HepG2 (cell line): ENCODE measurements around the gene AGRN. TPM values are rescaled to one million over a fixed set of nuclear protein-coding genes. Genes with fewer than 3 reads are reported as not detected.

Source experiments
- ATAC-seq: fragments of 200-7000 bp; cut with Tn5 transposase; 3 replicates; pipeline ENCODE4 v1.9.1; 2020; ENCODE audit warnings: mild to moderate bottlenecking, moderate library complexity
- BruUV-seq: library from RNA; stranded (reverse); fragments of 400-500 nt; replicated peaks from 2 replicates; lab custom pipeline; 2021; lab: Mats Ljungman, UMichigan
- CTCF ChIA-PET: fragments of 300-600 bp; formaldehyde crosslinking; extraction: SDS; loops from one replicate; lab custom pipeline; 2021; ENCODE audit warnings: low total read pairs, inconsistent platforms, low intra/inter-chr PET ratio; lab: Yijun Ruan, JAX
- POLR2A ChIA-PET: fragments of 350-600 bp; sonication (Branson Sonifier 250); formaldehyde crosslinking; loops from one replicate; lab custom pipeline; 2020; ENCODE audit warnings: antibody characterized with exemption, inconsistent platforms; lab: Yijun Ruan, JAX
- DNase-seq: peaks from one replicate; pipeline ENCODE4 v3.0.0-alpha.2; 2015; ENCODE audit warnings: low spot score
- FAIRE-seq: peaks from 3 replicates; lab custom pipeline; 2011; peaks lifted over from hg19 to GRCh38; lab: Jason Lieb, UNC
- H2AFZ ChIP-seq: one replicate; pipeline ENCODE4 v1.6.1; 2011; ENCODE audit warnings: low read length, inconsistent platforms
- H3K27ac ChIP-seq: fragments of 300-600 bp; 3 replicates; pipeline ENCODE4 v1.8.0; 2011; ENCODE audit warnings: mixed run types, mild to moderate bottlenecking, mixed read lengths, low read length, inconsistent platforms; ENCODE audit not compliant: insufficient read depth; ENCODE audit errors: extremely low read length
- H3K27me3 ChIP-seq, 2 experiments: fragments of 200-600 bp in 1 of 2; 2 replicates in 1 of 2; 3 replicates in 1 of 2; pipeline versions ENCODE4 v1.6.0 to v1.8.0; 2011; ENCODE audit warnings: low read length in 2 of 2, mild to moderate bottlenecking in 2 of 2, moderate library complexity in 2 of 2, inconsistent platforms in 1 of 2; ENCODE audit not compliant: insufficient read depth in 2 of 2, control insufficient read depth in 1 of 2
- H3K36me3 ChIP-seq, 2 experiments: fragments of 200-600 bp in 1 of 2; replicated peaks in 1 of 2; 2 replicates in 1 of 2; 3 replicates in 1 of 2; pipeline versions ENCODE4 v1.5.1 to v1.8.0; 2011; ENCODE audit warnings: low read length in 2 of 2, inconsistent platforms in 1 of 2; ENCODE audit not compliant: insufficient read depth in 2 of 2, control insufficient read depth in 1 of 2
- H3K4me1 ChIP-seq: 2 replicates; pipeline ENCODE4 v1.5.1; 2012; ENCODE audit warnings: low read length, inconsistent platforms; ENCODE audit not compliant: insufficient read depth
- H3K4me2 ChIP-seq: 2 replicates; pipeline ENCODE4 v1.6.0; 2011; ENCODE audit warnings: low read depth, low read length, inconsistent platforms
- H3K4me3 ChIP-seq, 3 experiments: fragments of 200-600 bp in 1 of 3; sonication (generic), shearing (Covaris generic) in 1 of 3; replicated peaks in 1 of 3; 2 replicates each; pipeline ENCODE4 v1.5.1; 2011 to 2016; ENCODE audit warnings: low read length in 3 of 3, inconsistent platforms in 2 of 3, low read depth in 2 of 3, mild to moderate bottlenecking in 2 of 3, control low read depth in 1 of 3, mixed read lengths in 1 of 3; ENCODE audit not compliant: insufficient read depth in 1 of 3
- H3K79me2 ChIP-seq: one replicate; pipeline ENCODE4 v1.6.1; 2011; ENCODE audit warnings: low read length, inconsistent platforms; ENCODE audit not compliant: insufficient read depth
- H3K9ac ChIP-seq: 2 replicates; pipeline ENCODE4 v1.6.0; 2011; ENCODE audit warnings: mild to moderate bottlenecking, low read depth, low read length, inconsistent platforms; ENCODE audit not compliant: insufficient read depth
- H3K9me3 ChIP-seq: 2 replicates; pipeline ENCODE4 v1.5.1; 2012; ENCODE audit warnings: mild to moderate bottlenecking, low read length
- H4K20me1 ChIP-seq: 2 replicates; pipeline ENCODE4 v1.6.0; 2011; ENCODE audit warnings: inconsistent platforms, mild to moderate bottlenecking, low read length, moderate library complexity; ENCODE audit not compliant: insufficient read depth
- AGO2 ChIP-seq: fragments of 200-400 bp; formaldehyde crosslinking; optimal IDR thresholded peaks from 2 replicates; pipeline ENCODE3; 2017; ENCODE audit warnings: mild to moderate bottlenecking, low read depth, low read length, moderate library complexity
- EP300 ChIP-seq, 3 experiments: sonication (generic) in 1 of 3; formaldehyde crosslinking in 1 of 3; IDR thresholded peaks; 2 replicates each; pipeline versions ENCODE4 v1.5.1 to v1.6.1; 2011 to 2020; ENCODE audit warnings: low read depth in 2 of 3, low read length in 2 of 3, borderline replicate concordance in 1 of 3, improper control_type of control experiment in 1 of 3, mild to moderate bottlenecking in 1 of 3, missing genetic modification reagents in 1 of 3, moderate library complexity in 1 of 3
- FOXC1 ChIP-seq: sonication (generic); formaldehyde crosslinking; IDR thresholded peaks from 2 replicates; pipeline ENCODE4 v1.8.0; 2022; ENCODE audit warnings: mild to moderate bottlenecking, missing genetic modification reagents, borderline replicate concordance
- KMT2B ChIP-seq: IDR thresholded peaks from 2 replicates; pipeline ENCODE4 v1.6.1; 2016; ENCODE audit warnings: missing genetic modification reagents, missing compliant biosample characterization
- NFYC ChIP-seq: IDR thresholded peaks from 2 replicates; pipeline ENCODE4 v1.6.1; 2016; ENCODE audit warnings: missing genetic modification reagents, missing compliant biosample characterization
- POLR2G ChIP-seq: fragments of 200-400 bp; formaldehyde crosslinking; IDR thresholded peaks from 2 replicates; pipeline ENCODE4 v1.6.1; 2018; ENCODE audit warnings: mild to moderate bottlenecking, low read depth, low read length, moderate library complexity
- PRDM15 ChIP-seq: sonication (generic); formaldehyde crosslinking; IDR thresholded peaks from 2 replicates; pipeline ENCODE4 v1.4.0; 2020; ENCODE audit warnings: missing genetic modification reagents
- TOE1 ChIP-seq: sonication (generic); formaldehyde crosslinking; IDR thresholded peaks from 2 replicates; pipeline ENCODE4 v1.4.0; 2020; ENCODE audit warnings: mild to moderate bottlenecking, missing genetic modification reagents
- YY1 ChIP-seq: IDR thresholded peaks from 2 replicates; pipeline ENCODE4 v1.6.1; 2011; ENCODE audit warnings: low read length, low read depth, moderate library complexity, mild to moderate bottlenecking; ENCODE audit not compliant: insufficient read depth, insufficient replicate concordance
- ZFP36L1 ChIP-seq: sonication (generic); formaldehyde crosslinking; IDR thresholded peaks from 2 replicates; pipeline ENCODE4 v1.8.0; 2022; ENCODE audit warnings: mild to moderate bottlenecking, missing genetic modification reagents, moderate library complexity
- ZKSCAN1 ChIP-seq: fragments of 150-350 bp; IDR thresholded peaks from 2 replicates; pipeline ENCODE4 v1.6.1; 2014; ENCODE audit warnings: low read length
- WGBS: methylation state at CpG from one replicate; pipeline ENCODE4 v1.1.6; 2017; ENCODE audit warnings: low lambda C conversion rate; 5-methylcytosine and 5-hydroxymethylcytosine counted together
- in situ Hi-C: cut with HindIII; loops from 2 replicates; pipeline ENCODE4 v1.10.0; 2017; ENCODE audit warnings: low pct_unique_long_range_greater_than_20kb; ENCODE audit not compliant: extremely low pct_ligation_motif_present
- intact Hi-C: fragments of 100-400 bp; cut with micrococcal nuclease; formaldehyde crosslinking; loops from one replicate; pipeline ENCODE4 v1.10.0; 2022; ENCODE audit not compliant: unreplicated experiment
- polyA plus RNA-seq, 8 experiments: library from polyadenylated mRNA; depleted of rRNA in 3 of 8; stranded (reverse) in 7 of 8; unstranded in 1 of 8; fragments of >200 nt; fragmentation: Illumina TruSeq in 4 of 8; extraction: Trizol in 4 of 8; gene quantifications; 2 replicates each; pipeline versions ENCODE4 v1.2.1 to v1.2.3, GENCODE V29; 2011 to 2016; ENCODE audit warnings: low read depth in 4 of 8, missing spikeins in 1 of 8, mixed read lengths in 1 of 8; ENCODE audit not compliant: insufficient read depth in 1 of 8
- total RNA-seq, 5 experiments: library from RNA; depleted of rRNA; stranded (reverse); fragments of >200 nt; fragmentation: Illumina TruSeq; extraction: Trizol; gene quantifications; 2 replicates each; pipeline ENCODE4 v1.2.3, GENCODE V29; 2016; ENCODE audit warnings: low read depth in 1 of 5
- TF ChIP-seq, protein P1 (sequence below): sonication (generic); formaldehyde crosslinking; IDR thresholded peaks from 2 replicates; pipeline ENCODE4 v1.5.0; 2020; ENCODE audit warnings: mild to moderate bottlenecking, missing genetic modification reagents, moderate library complexity

AGRN gene
- total and polyA plus RNA-seq, 2 of the 13 experiments (the other 11 are each of a cell fraction or from before 2014, with no cell fraction given), result 29.8 to 65.2 TPM

DNA sequence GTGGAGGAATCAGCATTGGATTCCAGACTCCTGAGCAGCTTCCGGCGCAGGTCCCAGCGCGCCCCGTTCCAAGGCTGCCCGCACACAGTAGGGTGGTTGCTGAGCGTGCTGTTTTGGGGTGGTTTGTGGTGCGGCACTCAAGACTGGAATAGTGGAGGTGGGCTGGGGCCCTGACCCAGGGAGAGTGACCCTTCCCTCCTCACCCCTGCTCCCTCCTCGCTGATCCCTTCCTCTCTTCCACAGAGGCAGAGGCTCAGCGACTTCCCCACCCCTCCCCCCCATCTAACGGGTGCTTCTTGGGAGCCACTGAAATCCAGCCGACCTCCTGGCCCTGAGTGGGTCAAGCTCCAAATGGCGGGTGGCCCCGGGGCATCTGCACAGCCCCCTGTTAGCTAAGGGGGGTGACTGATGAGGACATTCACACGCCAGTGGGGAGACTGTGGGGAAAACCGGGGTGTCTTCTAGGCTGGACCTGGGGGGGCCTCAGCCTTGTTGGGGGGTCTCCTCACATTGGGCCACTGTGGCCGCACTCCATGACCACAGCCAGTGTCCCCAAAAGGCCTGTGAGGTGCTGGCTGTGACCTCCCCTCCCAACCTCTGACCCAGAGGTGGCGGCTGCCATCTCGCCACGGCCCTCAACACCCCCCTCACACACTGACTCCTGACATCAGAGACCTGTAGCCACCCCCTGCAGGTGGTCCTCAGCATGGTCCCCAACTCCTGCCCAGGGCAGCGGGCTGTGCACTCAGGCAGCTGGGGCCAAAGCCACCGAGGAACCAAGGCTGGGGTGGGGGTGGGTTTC, 16.1 kb upstream of the AGRN start:
- intact Hi-C loops, result loop anchor here (10.0 kb wide), 1 partner anchor 231 kb away; the partner anchor contains the start of genes B3GALT6 and SDF4
- in situ Hi-C loops, result no loop called here
- Histone ChIP-seq H3K4me2 (peak overlapping the region; percentile 87; the same call in 1 of the 2 replicates), H3K36me3 (no peaks in the 10 kb centered on the region), H2AFZ (no peak overlapping the region), H3K4me1 (peaks cover 54% of the 10 kb centered on the region), H4K20me1 (no peaks in the 10 kb centered on the region), H3K9me3 (no peaks in the 10 kb centered on the region), H3K27ac (no peak overlapping the region), H3K79me2 (peaks cover 15% of the 10 kb centered on the region), H3K4me3 (peak overlapping the region in 1 of 3 experiments; percentile 77; a peak in 1 of 6 replicates), H3K27me3 (no peaks in the 10 kb centered on the region), H3K9ac (peak overlapping the region; percentile 77; the same call in 1 of the 2 replicates)
- FAIRE-seq (no peak), DNase-seq (no peak), ATAC-seq (no peak)
- 79% methylated on average over 7 of the region's 22 CpGs for WGBS
- ChIA-PET CTCF (no interaction called here), POLR2A (interaction anchor here (1.0 to 1.6 kb wide), 2 partner anchors 10 to 14 kb away, joined by 3 to 9 read pairs; partner anchors contain the start of gene ISG15)
- BruUV-seq, result no TSS peak
- no peak for TF ChIP-seq PRDM15 (CRISPR knock-in tag)
- TF ChIP-seq POLR2G, result peak; percentile 26; the same call in 1 of the 2 replicates
- TF ChIP-seq EP300 (IDR thresholded peaks at IDR 0.05; ENCODE audit: low read depth in 2 of 2, low read length in 2 of 2), result no peak
- TF ChIP-seq EP300 (CRISPR knock-in tag; IDR thresholded peaks at IDR 0.05; ENCODE audit: borderline replicate concordance), result no peak
- no peak for TF ChIP-seq NFYC (CRISPR knock-in tag)
- no peak for TF ChIP-seq TOE1 (CRISPR knock-in tag)
- TF ChIP-seq, protein P1, sequence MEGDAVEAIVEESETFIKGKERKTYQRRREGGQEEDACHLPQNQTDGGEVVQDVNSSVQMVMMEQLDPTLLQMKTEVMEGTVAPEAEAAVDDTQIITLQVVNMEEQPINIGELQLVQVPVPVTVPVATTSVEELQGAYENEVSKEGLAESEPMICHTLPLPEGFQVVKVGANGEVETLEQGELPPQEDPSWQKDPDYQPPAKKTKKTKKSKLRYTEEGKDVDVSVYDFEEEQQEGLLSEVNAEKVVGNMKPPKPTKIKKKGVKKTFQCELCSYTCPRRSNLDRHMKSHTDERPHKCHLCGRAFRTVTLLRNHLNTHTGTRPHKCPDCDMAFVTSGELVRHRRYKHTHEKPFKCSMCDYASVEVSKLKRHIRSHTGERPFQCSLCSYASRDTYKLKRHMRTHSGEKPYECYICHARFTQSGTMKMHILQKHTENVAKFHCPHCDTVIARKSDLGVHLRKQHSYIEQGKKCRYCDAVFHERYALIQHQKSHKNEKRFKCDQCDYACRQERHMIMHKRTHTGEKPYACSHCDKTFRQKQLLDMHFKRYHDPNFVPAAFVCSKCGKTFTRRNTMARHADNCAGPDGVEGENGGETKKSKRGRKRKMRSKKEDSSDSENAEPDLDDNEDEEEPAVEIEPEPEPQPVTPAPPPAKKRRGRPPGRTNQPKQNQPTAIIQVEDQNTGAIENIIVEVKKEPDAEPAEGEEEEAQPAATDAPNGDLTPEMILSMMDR (CRISPR knock-in tag), result no peak
- peak; percentile 55; the same call in 1 of the 2 replicates for TF ChIP-seq ZKSCAN1
- no peak for TF ChIP-seq KMT2B (CRISPR knock-in tag)
- TF ChIP-seq ZFP36L1 (CRISPR knock-in tag), result no peak
- no peak for TF ChIP-seq FOXC1 (CRISPR knock-in tag)
- peak; percentile 51 for TF ChIP-seq AGO2
- no peak for TF ChIP-seq YY1
